Suppressor macrophage treated with lipopolysaccharide for 1 hour (primary cell): ENCODE data around the gene ACOT9.
A peak's percentile ranks its signal among the peaks of the same experiment; 100 is the strongest.
"Not testable (repeated sequence)": the region's sequence is repeated elsewhere in the genome, so short reads cannot be mapped to it uniquely, and the experiment has no call there.

ENCODE experiments used
- DNase-seq, 3 donors: peaks; one replicate each; pipeline ENCODE4 v3.0.0-alpha.2; 2020 to 2022

The ACOT9 gene

GRCh38 chrX:23692166-23692565 is 50.9 kb downstream of the ACOT9 start:
- no peak for DNase-seq

- not testable (repeated sequence) for DNase-seq
These were observed 66.6 kb downstream of the ACOT9 start for GRCh38 chrX:23676486-23676885.

GRCh38 chrX:23673108-23673507 is 70.0 kb downstream of the ACOT9 start:
- DNase-seq: no peak

- no peak for DNase-seq
These were observed 72.5 kb downstream of the ACOT9 start for GRCh38 chrX:23670528-23670927.

GRCh38 chrX:23668335-23668734 is 74.7 kb downstream of the ACOT9 start:
- DNase-seq: no peak

- peak; percentile 89 to 95 (median 90) for DNase-seq
These were observed 75.6 kb downstream of the ACOT9 start, which contains the start of gene PRDX4 for GRCh38 chrX:23667239-23668177. Gene PRDX4, plus strand, starts transcription at chrX:23667493. Its CDS starts 78 bp downstream, at chrX:23667571.

GRCh38 chrX:23666282-23666681 is 76.8 kb downstream of the ACOT9 start:
- DNase-seq: peak in 2 of 3 donors; percentile 20 to 28

GRCh38 chrX:23664496-23664895 is 78.6 kb downstream of the ACOT9 start:
- no peak for DNase-seq

DNA sequence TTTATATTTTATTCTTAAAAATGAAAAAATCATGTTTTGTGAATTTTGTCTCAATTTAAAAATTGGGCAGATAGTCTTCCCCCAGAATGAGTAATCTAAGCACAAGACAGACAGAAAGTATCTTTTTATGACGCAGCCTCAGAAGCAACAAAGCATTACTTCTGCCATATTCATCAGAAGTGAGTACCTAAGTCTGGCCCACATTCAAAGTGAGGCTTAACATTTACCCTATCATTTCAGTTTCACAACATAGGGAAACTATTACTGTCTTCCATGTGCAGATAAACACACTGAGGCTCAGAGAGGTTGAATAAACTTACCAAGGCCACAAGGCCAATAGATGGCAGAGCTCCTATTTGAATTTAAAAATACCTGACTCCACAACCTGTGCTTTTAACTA is 80.2 kb downstream of the ACOT9 start:
- no peak for DNase-seq

- peak; percentile 23 to 68 (median 48) for DNase-seq
These were observed 80.9 kb downstream of the ACOT9 start for GRCh38 chrX:23662187-23662586.

DNA sequence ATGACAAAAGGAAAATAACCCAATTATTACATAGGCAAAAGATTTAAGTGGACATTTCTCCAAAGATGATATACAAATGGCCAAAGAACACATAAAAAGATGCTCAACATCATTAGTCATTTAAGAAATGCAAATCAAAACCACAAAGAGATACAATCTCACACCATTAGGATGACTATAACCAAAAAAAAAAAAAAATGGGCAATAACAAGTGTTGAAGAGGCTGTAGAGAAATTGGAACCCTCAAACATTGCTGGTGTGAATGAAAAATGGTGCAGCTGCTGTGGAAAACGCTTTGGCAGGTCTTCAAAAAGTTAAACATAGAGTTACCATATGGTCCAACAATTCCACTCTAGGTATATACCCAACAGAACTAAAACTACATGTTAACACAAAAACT is 81.4 kb downstream of the ACOT9 start:
- peak in 1 of 3 donors; percentile 31 for DNase-seq

- no peak for DNase-seq
These were observed 82.3 kb downstream of the ACOT9 start for GRCh38 chrX:23660766-23661132.

DNA sequence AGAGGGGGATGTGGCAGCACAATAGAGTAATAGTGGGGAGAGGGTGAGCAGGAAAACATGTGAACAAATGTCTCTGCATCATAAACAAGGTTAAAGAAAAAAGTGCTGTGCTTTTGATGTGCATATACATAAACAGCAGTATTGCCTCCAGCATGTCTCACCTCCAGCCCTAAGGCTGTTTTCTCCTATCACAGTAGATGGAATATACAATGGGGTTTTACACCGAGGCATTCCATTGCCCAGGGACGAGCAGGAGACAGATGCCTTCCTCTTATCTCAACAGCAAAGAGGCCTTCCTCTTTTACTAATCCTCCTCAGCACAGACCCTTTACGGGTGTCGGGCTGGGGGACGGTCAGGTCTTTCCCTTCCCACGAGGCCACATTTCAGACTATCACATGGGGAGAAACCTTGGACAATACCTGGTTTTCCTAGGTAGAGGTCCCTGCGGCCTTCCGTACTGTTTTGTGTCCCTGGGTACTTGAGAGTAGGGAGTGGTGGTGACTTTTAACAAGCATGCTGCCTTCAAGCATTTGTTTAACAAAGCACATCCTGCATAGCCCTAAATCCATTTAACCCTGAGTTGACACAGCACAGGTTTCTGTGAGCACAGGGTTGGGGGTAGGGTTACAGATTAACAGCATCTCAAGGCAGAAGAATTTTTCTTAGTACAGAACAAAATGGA is 82.9 kb downstream of the ACOT9 start:
- DNase-seq: not testable (repeated sequence)

GRCh38 chrX:23659339-23659738 is 83.7 kb downstream of the ACOT9 start:
- DNase-seq: no peak

GRCh38 chrX:23656684-23657083 is 86.4 kb downstream of the ACOT9 start:
- no peak for DNase-seq

DNA sequence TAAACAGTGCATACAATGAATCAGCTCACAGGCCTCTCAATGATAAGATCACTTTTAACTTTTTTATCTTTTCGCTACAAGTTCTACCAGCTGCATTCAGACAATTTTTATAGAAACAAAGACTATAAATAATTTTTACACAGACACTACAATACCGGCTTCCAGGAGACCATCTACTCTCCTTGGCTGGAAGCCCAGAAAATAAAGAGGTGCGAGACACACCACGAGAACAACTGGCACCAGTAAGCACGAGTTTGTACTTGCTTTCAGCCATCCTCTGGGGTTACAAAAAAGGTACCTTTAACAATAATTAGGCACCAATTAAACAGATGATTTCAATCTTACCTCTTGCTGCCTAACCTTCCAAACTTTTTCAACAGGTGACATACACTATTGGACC is 87.0 kb downstream of the ACOT9 start:
- no peak for DNase-seq
